Measurements from ENCODE around the gene PPP2R5B.

Gene PPP2R5B

DNA sequence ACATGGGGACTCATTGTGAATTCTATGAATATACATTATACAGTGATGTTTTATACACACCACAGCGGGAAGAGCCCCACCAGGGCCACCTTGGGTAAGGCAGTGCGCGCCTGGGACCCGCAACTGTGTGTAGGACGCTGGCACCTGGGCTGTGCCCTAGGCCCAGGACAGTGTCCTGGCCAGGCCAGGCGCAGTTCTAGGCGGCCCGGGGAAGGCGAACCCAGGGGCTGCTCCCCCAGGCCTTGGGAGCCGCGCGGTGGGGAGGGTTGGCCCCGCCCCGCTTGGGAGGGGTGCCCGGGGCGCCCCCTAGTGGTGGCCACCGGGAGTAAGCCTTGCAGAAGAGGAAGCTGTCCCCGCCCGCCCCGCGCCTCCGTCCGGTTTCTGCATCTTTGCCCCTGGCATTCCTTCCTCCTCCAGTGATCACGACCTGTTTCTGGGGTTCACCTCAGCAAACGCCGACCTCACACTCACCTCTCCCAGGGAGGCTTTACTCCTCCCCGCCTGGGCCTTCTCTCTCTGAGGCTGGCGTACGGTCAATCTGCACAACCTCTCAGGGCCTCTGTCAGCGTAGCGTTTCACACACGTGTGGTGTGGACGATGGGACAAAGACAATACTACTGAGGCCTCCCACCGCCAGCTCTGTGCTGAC, 36.6 kb upstream of the PPP2R5B start:
- Histone ChIP-seq H3K27ac (no peak overlapping the region), H3K4me3 (no peak overlapping the region), H3K9me3 (ENCODE audit: low read depth, low read length) (no peaks in the 10 kb centered on the region), H3K9ac (ENCODE audit: insufficient read length) (no peak overlapping the region), H3K36me3 (ENCODE audit: insufficient read depth, low read length) (no peaks in the 10 kb centered on the region)
- TF ChIP-seq EZH2 (IDR thresholded peaks at IDR 0.05): no peak
- TF ChIP-seq FOXP2 (optimal IDR thresholded peaks at IDR 0.05; ENCODE audit: control extremely low read depth, extremely low read length, insufficient read depth): no peak
- TF ChIP-seq POLR2AphosphoS5 (IDR thresholded peaks at IDR 0.05; ENCODE audit: borderline replicate concordance, low read depth, low read length): no peak
- no peak for DNase-seq (ENCODE audit: low read depth, low spot score)

DNA sequence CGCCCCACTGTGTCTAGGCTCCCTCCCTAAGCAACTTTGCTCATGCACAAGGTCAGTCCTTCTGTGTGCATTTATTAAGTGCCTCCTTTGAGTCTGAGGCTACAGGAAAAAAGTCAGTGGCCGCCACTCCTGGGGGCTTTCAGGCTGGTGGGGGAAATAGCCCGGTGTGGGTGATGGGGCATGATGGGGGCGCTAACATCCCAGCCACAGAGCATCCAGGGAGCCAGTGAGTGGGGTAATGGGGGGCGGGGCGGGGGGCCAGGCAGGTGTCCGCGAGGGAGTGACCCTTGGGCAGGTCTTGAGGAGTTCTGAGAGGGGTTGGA, 36.1 kb upstream of the PPP2R5B start:
- no peak overlapping the region for H3K9ac ChIP-seq (ENCODE audit: insufficient read length)
- no peaks in the 10 kb centered on the region for H3K9me3 ChIP-seq (ENCODE audit: low read depth, low read length)
- H3K27ac ChIP-seq: no peak overlapping the region
- no peaks in the 10 kb centered on the region for H3K36me3 ChIP-seq (ENCODE audit: insufficient read depth, low read length)
- DNase-seq (ENCODE audit: low read depth, low spot score): no peak
- no peak overlapping the region for H3K4me3 ChIP-seq
- no peak for TF ChIP-seq FOXP2 (optimal IDR thresholded peaks at IDR 0.05; ENCODE audit: control extremely low read depth, extremely low read length, insufficient read depth)
- no peak for TF ChIP-seq POLR2AphosphoS5 (IDR thresholded peaks at IDR 0.05; ENCODE audit: borderline replicate concordance, low read depth, low read length)
- no peak for TF ChIP-seq EZH2 (IDR thresholded peaks at IDR 0.05)

DNA sequence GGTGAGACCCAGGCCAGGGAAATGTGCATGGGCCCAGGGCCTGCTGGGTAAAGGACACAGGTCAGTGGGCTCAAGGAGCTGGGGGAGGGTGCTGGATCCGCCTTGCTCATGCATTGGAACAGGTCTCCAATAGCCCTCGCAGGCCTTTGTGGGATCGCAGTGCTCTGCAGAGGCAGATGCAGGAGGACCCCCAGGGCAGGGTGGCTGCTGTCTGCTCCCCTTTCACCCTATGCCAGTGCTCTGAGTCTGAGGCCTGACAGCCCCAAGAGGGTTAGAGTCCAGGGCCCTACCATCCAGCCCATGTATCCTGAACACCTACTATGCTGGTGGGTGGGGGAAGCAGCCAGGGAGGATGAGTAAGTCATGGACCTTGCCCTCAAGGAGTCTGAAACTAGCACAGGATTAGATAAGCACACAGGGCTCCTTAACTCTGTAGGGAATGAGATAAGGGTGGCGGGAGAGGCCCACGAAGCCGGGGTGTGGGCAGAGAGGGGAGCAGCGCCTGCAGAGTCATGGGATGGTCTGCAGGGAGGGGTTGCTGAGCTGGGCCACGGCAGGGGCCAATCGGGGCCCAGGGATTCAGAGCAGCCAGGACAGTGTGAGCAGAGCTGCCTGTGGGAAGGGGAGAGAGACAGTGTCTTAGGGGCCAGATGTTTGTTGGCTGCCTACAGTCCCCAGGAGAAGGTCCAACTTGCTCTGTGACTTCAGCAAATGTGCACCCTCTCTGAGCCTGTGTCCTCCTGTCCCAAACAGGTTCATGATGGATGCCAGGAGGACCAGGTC, 35.6 kb upstream of the PPP2R5B start:
- no peaks in the 10 kb centered on the region for H3K9me3 ChIP-seq (ENCODE audit: low read depth, low read length)
- H3K4me3 ChIP-seq: no peak overlapping the region
- no peak for TF ChIP-seq FOXP2 (optimal IDR thresholded peaks at IDR 0.05; ENCODE audit: control extremely low read depth, extremely low read length, insufficient read depth)
- no peak for TF ChIP-seq POLR2AphosphoS5 (IDR thresholded peaks at IDR 0.05; ENCODE audit: borderline replicate concordance, low read depth, low read length)
- TF ChIP-seq EZH2 (IDR thresholded peaks at IDR 0.05): no peak
- no peak for DNase-seq (ENCODE audit: low read depth, low spot score)
- no peak overlapping the region for H3K9ac ChIP-seq (ENCODE audit: insufficient read length)
- H3K27ac ChIP-seq: no peak overlapping the region
- no peaks in the 10 kb centered on the region for H3K36me3 ChIP-seq (ENCODE audit: insufficient read depth, low read length)

DNA sequence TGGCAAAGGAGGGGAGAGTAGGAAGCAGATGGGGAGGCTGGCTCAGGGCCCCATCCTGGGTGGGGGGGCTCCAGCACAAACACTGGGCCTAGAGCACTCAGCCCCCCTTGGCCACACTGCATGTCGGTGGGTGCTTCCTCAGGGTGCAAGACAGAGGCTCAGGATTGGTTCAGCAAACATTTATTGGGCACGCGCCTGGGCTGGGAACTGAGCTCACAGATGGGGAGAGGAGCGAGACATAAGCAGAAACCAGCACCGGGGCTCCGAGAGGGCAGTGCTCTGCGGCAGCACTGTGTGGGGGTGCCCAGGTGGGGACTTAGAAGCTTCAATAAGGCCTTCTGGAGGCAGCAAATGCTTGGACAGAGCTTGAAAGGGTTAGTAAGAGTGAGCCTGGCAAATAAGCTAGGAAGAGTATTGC, 34.0 kb upstream of the PPP2R5B start:
- no peak overlapping the region for H3K27ac ChIP-seq
- H3K4me3 ChIP-seq: no peak overlapping the region
- H3K9ac ChIP-seq (ENCODE audit: insufficient read length): no peak overlapping the region
- H3K9me3 ChIP-seq (ENCODE audit: low read depth, low read length): no peaks in the 10 kb centered on the region
- no peak for DNase-seq (ENCODE audit: low read depth, low spot score)
- TF ChIP-seq FOXP2 (optimal IDR thresholded peaks at IDR 0.05; ENCODE audit: control extremely low read depth, extremely low read length, insufficient read depth): no peak
- no peak for TF ChIP-seq EZH2 (IDR thresholded peaks at IDR 0.05)
- no peak for TF ChIP-seq POLR2AphosphoS5 (IDR thresholded peaks at IDR 0.05; ENCODE audit: borderline replicate concordance, low read depth, low read length)
- H3K36me3 ChIP-seq (ENCODE audit: insufficient read depth, low read length): no peaks in the 10 kb centered on the region

DNA sequence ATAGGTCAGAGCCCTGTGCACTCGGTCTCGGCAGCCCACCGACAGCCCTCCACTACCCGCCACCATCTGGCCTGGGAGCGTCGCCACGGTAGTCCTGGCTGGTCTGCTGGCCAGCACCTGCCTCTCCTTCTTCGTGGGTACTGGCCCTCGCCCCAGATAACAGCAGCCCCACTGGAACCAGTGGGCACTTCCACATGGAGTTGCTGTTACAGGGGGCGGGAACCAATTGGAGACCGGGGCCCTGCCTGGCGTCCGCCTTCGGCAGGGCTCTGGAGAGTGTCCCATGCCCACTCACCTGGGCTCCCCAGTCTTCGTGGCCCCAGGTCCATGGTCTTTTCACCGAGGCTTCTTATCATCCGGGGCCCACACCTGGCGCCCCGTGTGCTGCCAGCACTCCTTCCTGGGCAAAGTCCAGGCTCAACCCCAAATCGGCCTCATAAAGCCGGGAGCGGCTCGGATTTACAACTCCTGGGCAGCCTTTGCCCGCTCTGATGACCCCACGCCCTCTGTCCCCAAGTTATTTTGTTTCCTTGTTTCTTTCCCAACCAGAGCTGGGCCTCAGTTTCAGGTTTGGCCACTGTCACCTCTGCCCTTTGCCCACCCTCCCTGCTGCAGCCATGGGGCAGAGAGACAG, 33.2 kb upstream of the PPP2R5B start:
- no peak overlapping the region for H3K4me3 ChIP-seq
- no peak overlapping the region for H3K27ac ChIP-seq
- no peaks in the 10 kb centered on the region for H3K36me3 ChIP-seq (ENCODE audit: insufficient read depth, low read length)
- no peak overlapping the region for H3K9ac ChIP-seq (ENCODE audit: insufficient read length)
- TF ChIP-seq POLR2AphosphoS5 (IDR thresholded peaks at IDR 0.05; ENCODE audit: borderline replicate concordance, low read depth, low read length): no peak
- TF ChIP-seq EZH2 (IDR thresholded peaks at IDR 0.05): no peak
- TF ChIP-seq FOXP2 (optimal IDR thresholded peaks at IDR 0.05; ENCODE audit: control extremely low read depth, extremely low read length, insufficient read depth): no peak
- H3K9me3 ChIP-seq (ENCODE audit: low read depth, low read length): no peaks in the 10 kb centered on the region
- no peak for DNase-seq (ENCODE audit: low read depth, low spot score)

- no peaks in the 10 kb centered on the region for H3K36me3 ChIP-seq (ENCODE audit: insufficient read depth, low read length)
- no peak overlapping the region for H3K4me3 ChIP-seq
- H3K9me3 ChIP-seq (ENCODE audit: low read depth, low read length): no peaks in the 10 kb centered on the region
- TF ChIP-seq EZH2 (IDR thresholded peaks at IDR 0.05) (no peak), POLR2AphosphoS5 (IDR thresholded peaks at IDR 0.05; ENCODE audit: borderline replicate concordance, low read depth, low read length) (no peak), FOXP2 (optimal IDR thresholded peaks at IDR 0.05; ENCODE audit: control extremely low read depth, extremely low read length, insufficient read depth) (no peak)
- no peak overlapping the region for H3K9ac ChIP-seq (ENCODE audit: insufficient read length)
- no peak for DNase-seq (ENCODE audit: low read depth, low spot score)
- no peak overlapping the region for H3K27ac ChIP-seq
Observed at GRCh38 chr11:64891880-64892279, 32.6 kb upstream of the PPP2R5B start.

- Histone ChIP-seq H3K36me3 (ENCODE audit: insufficient read depth, low read length) (no peaks in the 10 kb centered on the region), H3K4me3 (no peak overlapping the region), H3K9me3 (ENCODE audit: low read depth, low read length) (no peaks in the 10 kb centered on the region), H3K9ac (ENCODE audit: insufficient read length) (no peak overlapping the region), H3K27ac (no peak overlapping the region)
- DNase-seq (ENCODE audit: low read depth, low spot score): no peak
- TF ChIP-seq POLR2AphosphoS5 (IDR thresholded peaks at IDR 0.05; ENCODE audit: borderline replicate concordance, low read depth, low read length) (no peak), FOXP2 (optimal IDR thresholded peaks at IDR 0.05; ENCODE audit: control extremely low read depth, extremely low read length, insufficient read depth) (no peak), EZH2 (IDR thresholded peaks at IDR 0.05) (no peak)
Observed at GRCh38 chr11:64892411-64892831, 32.1 kb upstream of the PPP2R5B start.

GRCh38 chr11:64892838-64893193, 31.7 kb upstream of the PPP2R5B start:
- Histone ChIP-seq H3K36me3 (ENCODE audit: insufficient read depth, low read length) (no peaks in the 10 kb centered on the region), H3K9ac (ENCODE audit: insufficient read length) (no peak overlapping the region), H3K27ac (no peak overlapping the region), H3K9me3 (ENCODE audit: low read depth, low read length) (no peaks in the 10 kb centered on the region), H3K4me3 (no peak overlapping the region)
- no peak for DNase-seq (ENCODE audit: low read depth, low spot score)
- TF ChIP-seq FOXP2 (optimal IDR thresholded peaks at IDR 0.05; ENCODE audit: control extremely low read depth, extremely low read length, insufficient read depth): no peak
- TF ChIP-seq EZH2 (IDR thresholded peaks at IDR 0.05): no peak
- no peak for TF ChIP-seq POLR2AphosphoS5 (IDR thresholded peaks at IDR 0.05; ENCODE audit: borderline replicate concordance, low read depth, low read length)
